RPMI7951 (cell line): ENCODE results near the gene FAM151B. TPM values are rescaled to one million over a fixed set of nuclear protein-coding genes. Genes with fewer than 3 reads are reported as not detected.
"Not testable (repeated sequence)": the region's sequence is repeated elsewhere in the genome, so short reads cannot be mapped to it uniquely, and the experiment has no call there.

Source experiments
- DNase-seq: peaks from one replicate; pipeline ENCODE4 v3.0.0-alpha.2; 2012; ENCODE audit warnings: low read depth
- total RNA-seq: library from RNA; depleted of rRNA; stranded (reverse); fragments of >200 nt; shearing (Covaris generic); gene quantifications from 2 replicates; pipeline ENCODE4 v1.2.3, GENCODE V29; 2014

FAM151B gene
- total RNA-seq, 1 experiment from 2014 or later, result 4.6 TPM

GRCh38 chr5:80503641-80504040 is 15.7 kb downstream of the FAM151B start:
- DNase-seq, result no peak

GRCh38 chr5:80504833-80505232 is 16.9 kb downstream of the FAM151B start:
- DNase-seq, result no peak

- no peak for DNase-seq
Observed at GRCh38 chr5:80507663-80508062, 19.8 kb downstream of the FAM151B start.

GRCh38 chr5:80508844-80509243 is 20.9 kb downstream of the FAM151B start:
- no peak for DNase-seq

GRCh38 chr5:80509362-80509761 is 21.5 kb downstream of the FAM151B start:
- no peak for DNase-seq

- DNase-seq, result peak; percentile 86
Observed at GRCh38 chr5:80516826-80517225, 28.9 kb downstream of the FAM151B start.

- DNase-seq, result no peak
Observed at GRCh38 chr5:80540691-80541090, 52.8 kb downstream of the FAM151B start.

- DNase-seq, result no peak
Observed at GRCh38 chr5:80541392-80541791, 53.5 kb downstream of the FAM151B start.

- DNase-seq, result no peak
Observed at GRCh38 chr5:80554646-80555045, 66.7 kb downstream of the FAM151B start.

- DNase-seq, result no peak
Observed at GRCh38 chr5:80555099-80555498, 67.2 kb downstream of the FAM151B start.

- no peak for DNase-seq
Observed at GRCh38 chr5:80559244-80559643, 71.3 kb downstream of the FAM151B start.

- no peak for DNase-seq
Observed at GRCh38 chr5:80565330-80565729, 77.4 kb downstream of the FAM151B start.

GRCh38 chr5:80566711-80567259 is 78.9 kb downstream of the FAM151B start:
- DNase-seq, result no peak

GRCh38 chr5:80568251-80568650 is 80.4 kb downstream of the FAM151B start:
- no peak for DNase-seq

- no peak for DNase-seq
Observed at GRCh38 chr5:80569086-80569960, 81.4 kb downstream of the FAM151B start.

- no peak for DNase-seq
Observed at GRCh38 chr5:80569961-80570786, 82.3 kb downstream of the FAM151B start, which contains the start of gene ANKRD34B. TSS of gene ANKRD34B (minus strand) at chr5:80570280. CDS start at chr5:80560019, 10,261 bp downstream.

GRCh38 chr5:80573062-80573461 is 85.2 kb downstream of the FAM151B start:
- no peak for DNase-seq

- DNase-seq, result no peak
Observed at GRCh38 chr5:80576383-80576782, 88.5 kb downstream of the FAM151B start.

GRCh38 chr5:80577707-80578106 is 89.8 kb downstream of the FAM151B start:
- DNase-seq, result no peak

GRCh38 chr5:80579050-80579449 is 91.2 kb downstream of the FAM151B start:
- no peak for DNase-seq

GRCh38 chr5:80580291-80580690 is 92.4 kb downstream of the FAM151B start:
- not testable (repeated sequence) for DNase-seq

GRCh38 chr5:80584770-80585169 is 96.9 kb downstream of the FAM151B start:
- no peak for DNase-seq
